Activated naive CD4-positive, alpha-beta T cell treated with anti-CD3 and anti-CD28 coated beads, Interleukin-2, amount 10 ng/mL, durations not matched to agents 7 days and 5 days (primary cell): ENCODE results near the gene KCTD13.
"Not testable (repeated sequence)": the region's sequence is repeated elsewhere in the genome, so short reads cannot be mapped to it uniquely, and the experiment has no call there.

ENCODE experiments used
- CTCF ChIA-PET: fragments of 350-600 bp; sonication (Branson Sonifier 250); formaldehyde crosslinking; loops from one replicate; lab custom pipeline; 2021; ENCODE audit warnings: antibody characterized with exemption; lab: Charles Lee
- DNase-seq: peaks from one replicate; pipeline ENCODE4 v3.0.0-alpha.2; 2020
- H3K27ac Mint-ChIP-seq: one replicate; pipeline ENCODE4 v1.8.0; 2021; ENCODE audit warnings: mild to moderate bottlenecking, moderate library complexity, mixed read lengths
- H3K27me3 Mint-ChIP-seq: one replicate; pipeline ENCODE4 v1.8.0; 2021; ENCODE audit warnings: mild to moderate bottlenecking, mixed read lengths
- H3K36me3 Mint-ChIP-seq: one replicate; pipeline ENCODE4 v1.8.0; 2021; ENCODE audit warnings: mixed read lengths
- H3K4me1 Mint-ChIP-seq: one replicate; pipeline ENCODE4 v1.8.0; 2021; ENCODE audit warnings: mixed read lengths
- H3K4me3 Mint-ChIP-seq: one replicate; pipeline ENCODE4 v1.8.0; 2021; ENCODE audit warnings: mild to moderate bottlenecking, moderate library complexity, mixed read lengths
- H3K9me3 Mint-ChIP-seq: one replicate; pipeline ENCODE4 v1.8.0; 2021; ENCODE audit warnings: mixed read lengths

KCTD13 gene

GRCh38 chr16:29869067-29869466 lies 57.0 kb downstream of the KCTD13 start:
- DNase-seq, H3K4me1 Mint-ChIP-seq, H3K4me3 Mint-ChIP-seq, H3K27ac Mint-ChIP-seq, H3K36me3 Mint-ChIP-seq, H3K9me3 Mint-ChIP-seq: not testable (repeated sequence)
- CTCF ChIA-PET, result interaction anchor here (1.0 kb wide), 1 partner anchor 152 kb away, joined by 3 read pairs; no protein-coding TSS in a partner anchor
- H3K27me3 Mint-ChIP-seq, result peaks cover 23% of the 10 kb centered on the region

GRCh38 chr16:29868396-29869009 lies 57.5 kb downstream of the KCTD13 start:
- Mint-ChIP-seq H3K36me3 (no peaks in the 10 kb centered on the region), H3K27ac (no peak overlapping the region), H3K27me3 (peaks cover 23% of the 10 kb centered on the region), H3K9me3 (no peaks in the 10 kb centered on the region), H3K4me1 (peaks cover 11% of the 10 kb centered on the region), H3K4me3 (no peak overlapping the region)
- CTCF ChIA-PET, result interaction anchor here (1.0 to 1.1 kb wide), 2 partner anchors 152 to 164 kb away, joined by 3 read pairs; no protein-coding TSS in a partner anchor
- DNase-seq, result no peak

- CTCF ChIA-PET, result interaction anchor here (0.6 kb wide), 1 partner anchor 10 kb away, joined by 3 read pairs; no protein-coding TSS in a partner anchor
- Mint-ChIP-seq H3K36me3 (peaks cover 22% of the 10 kb centered on the region), H3K4me1 (peaks cover 34% of the 10 kb centered on the region), H3K27ac (no peak overlapping the region), H3K9me3 (no peaks in the 10 kb centered on the region), H3K4me3 (no peak overlapping the region), H3K27me3 (peaks cover 23% of the 10 kb centered on the region)
- DNase-seq, result no peak
Measured at GRCh38 chr16:29864205-29864604, 61.8 kb downstream of the KCTD13 start.

GRCh38 chr16:29863669-29863984 lies 62.4 kb downstream of the KCTD13 start:
- CTCF ChIA-PET, result interaction anchor here (0.6 to 0.9 kb wide), 3 partner anchors 11 to 53 kb away, joined by 3 read pairs; no protein-coding TSS in a partner anchor
- Mint-ChIP-seq H3K27ac (peak overlapping the region; percentile 98), H3K4me1 (peaks cover 34% of the 10 kb centered on the region), H3K9me3 (no peaks in the 10 kb centered on the region), H3K4me3 (peak overlapping the region; percentile 94), H3K36me3 (peaks cover 26% of the 10 kb centered on the region), H3K27me3 (peaks cover 23% of the 10 kb centered on the region)
- DNase-seq, result no peak

- DNase-seq, result peak; percentile 96
- Mint-ChIP-seq H3K9me3 (no peaks in the 10 kb centered on the region), H3K4me1 (peaks cover 34% of the 10 kb centered on the region), H3K27ac (peak within 1 kb of the TSS; percentile 98), H3K36me3 (peaks cover 29% of the 10 kb centered on the region), H3K4me3 (peak within 1 kb of the TSS; percentile 94), H3K27me3 (peaks cover 23% of the 10 kb centered on the region)
- CTCF ChIA-PET, result interaction anchor here (0.8 to 0.9 kb wide), 2 partner anchors 15 to 54 kb away, joined by 3 read pairs; no protein-coding TSS in a partner anchor
Measured at GRCh38 chr16:29862884-29863668, 63.0 kb downstream of the KCTD13 start, which contains the start of gene CDIPT. CDIPT (minus strand) TSS chr16:29863226; CDS start chr16:29862857, 369 bp downstream.

DNA sequence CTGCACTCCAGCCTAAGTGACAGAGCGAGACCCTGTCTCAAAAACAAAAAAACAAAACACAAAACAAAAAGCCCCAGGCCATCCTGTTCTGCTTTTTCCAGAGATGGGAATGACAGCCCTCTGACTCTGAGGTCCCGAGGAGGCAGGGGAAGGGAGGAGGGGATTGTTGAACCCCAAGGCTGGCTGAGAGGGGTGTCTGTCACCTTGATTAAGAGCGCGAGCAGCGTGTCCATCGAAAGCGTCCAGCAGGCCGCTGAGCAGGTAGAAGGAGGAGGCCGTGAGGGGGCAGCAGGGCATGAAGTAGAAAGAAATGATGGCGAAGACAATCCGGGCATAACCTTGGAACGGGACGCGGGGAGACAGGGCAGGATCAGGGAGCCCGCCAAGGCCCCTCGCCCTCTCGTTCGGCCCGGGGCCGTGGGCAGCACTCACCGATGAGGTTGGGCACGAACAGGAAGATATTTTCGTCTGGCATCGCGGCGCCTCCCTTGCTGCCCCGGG lies 63.6 kb downstream of the KCTD13 start:
- peak overlapping the region; percentile 98 for H3K27ac Mint-ChIP-seq
- peak; percentile 34 for DNase-seq
- peak overlapping the region; percentile 94 for H3K4me3 Mint-ChIP-seq
- CTCF ChIA-PET, result interaction anchor here (1.2 to 2.4 kb wide), 2 partner anchors 14 to 162 kb away, joined by 3 to 6 read pairs; no protein-coding TSS in a partner anchor
- peaks cover 31% of the 10 kb centered on the region for H3K4me1 Mint-ChIP-seq
- H3K27me3 Mint-ChIP-seq, result peaks cover 18% of the 10 kb centered on the region
- H3K36me3 Mint-ChIP-seq, result peaks cover 29% of the 10 kb centered on the region
- H3K9me3 Mint-ChIP-seq, result no peaks in the 10 kb centered on the region

- H3K36me3 Mint-ChIP-seq, result peaks cover 31% of the 10 kb centered on the region
- H3K9me3 Mint-ChIP-seq, result no peaks in the 10 kb centered on the region
- no peak for DNase-seq
- peaks cover 31% of the 10 kb centered on the region for H3K4me1 Mint-ChIP-seq
- peaks cover 5% of the 10 kb centered on the region for H3K27me3 Mint-ChIP-seq
- no peak overlapping the region for H3K4me3 Mint-ChIP-seq
- CTCF ChIA-PET, result interaction anchor here (2.4 kb wide), 1 partner anchor 12 kb away, joined by 6 read pairs; no protein-coding TSS in a partner anchor
- peak overlapping the region; percentile 42 for H3K27ac Mint-ChIP-seq
Measured at GRCh38 chr16:29860218-29860617, 65.8 kb downstream of the KCTD13 start.

GRCh38 chr16:29858974-29859373 lies 67.1 kb downstream of the KCTD13 start:
- Mint-ChIP-seq H3K4me1 (peaks cover 27% of the 10 kb centered on the region), H3K27ac (no peak overlapping the region), H3K36me3 (peaks cover 31% of the 10 kb centered on the region), H3K9me3 (no peaks in the 10 kb centered on the region), H3K4me3 (no peak overlapping the region), H3K27me3 (peaks cover 7% of the 10 kb centered on the region)
- DNase-seq, result no peak
- CTCF ChIA-PET, result interaction anchor here (2.3 kb wide), 1 partner anchor 10 kb away, joined by 7 read pairs; no protein-coding TSS in a partner anchor

DNA sequence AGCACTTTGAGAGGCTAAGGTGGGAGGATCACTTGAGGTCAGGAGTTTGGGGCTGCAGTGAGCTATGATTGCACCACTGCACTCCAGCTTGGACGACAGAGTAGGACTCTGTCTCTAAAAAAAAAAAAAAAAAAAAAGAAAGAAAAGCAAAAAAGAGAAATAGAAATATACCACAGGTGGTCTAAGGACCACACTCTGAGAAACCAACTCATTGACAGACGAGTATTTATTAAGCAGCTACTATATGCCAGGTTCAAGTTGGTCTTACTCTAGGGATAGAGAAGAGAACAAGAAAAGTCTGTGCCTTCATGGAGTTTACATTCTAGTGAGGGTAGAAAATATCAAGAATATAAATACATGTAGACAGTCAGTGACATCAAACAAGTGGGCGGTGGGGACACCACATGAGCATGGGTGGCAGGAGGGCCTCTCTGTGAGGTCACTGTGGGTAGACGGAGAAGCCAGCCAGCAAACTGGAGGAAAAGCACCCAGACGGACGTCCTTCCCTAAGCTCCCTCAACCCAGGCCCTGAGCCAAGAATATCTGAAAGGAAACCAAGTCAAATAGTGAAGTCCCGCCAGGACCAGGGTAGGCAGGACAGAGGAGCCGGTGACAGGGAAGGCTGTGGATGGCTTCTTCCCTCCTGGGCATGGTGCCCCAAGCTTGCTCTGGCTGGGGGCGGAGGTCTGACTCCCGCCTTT lies 67.7 kb downstream of the KCTD13 start:
- Mint-ChIP-seq H3K27ac (no peak overlapping the region), H3K27me3 (peaks cover 7% of the 10 kb centered on the region), H3K36me3 (peaks cover 31% of the 10 kb centered on the region), H3K4me3 (no peak overlapping the region), H3K9me3 (no peaks in the 10 kb centered on the region), H3K4me1 (peaks cover 21% of the 10 kb centered on the region)
- no peak for DNase-seq
- CTCF ChIA-PET, result interaction anchor here (2.3 kb wide), 1 partner anchor 10 kb away, joined by 7 read pairs; no protein-coding TSS in a partner anchor

- Mint-ChIP-seq H3K9me3 (no peaks in the 10 kb centered on the region), H3K27ac (no peak overlapping the region), H3K4me3 (no peak overlapping the region), H3K4me1 (peaks cover 20% of the 10 kb centered on the region), H3K27me3 (peaks cover 7% of the 10 kb centered on the region), H3K36me3 (peaks cover 27% of the 10 kb centered on the region)
- no peak for DNase-seq
- CTCF ChIA-PET, result interaction anchor here (0.8 to 2.3 kb wide), 2 partner anchors 8 to 9 kb away, joined by 4 to 7 read pairs; no protein-coding TSS in a partner anchor
Measured at GRCh38 chr16:29857133-29857760, 68.8 kb downstream of the KCTD13 start.
